DMS153 treated with DMSO at 0.1 percent for 48 hours (cell line): ENCODE data around the gene KAT6B.
A peak's percentile ranks its signal among the peaks of the same experiment; 100 is the strongest.

Experiments
- DNase-seq: peaks from one replicate; lab custom pipeline; 2025; ENCODE audit not compliant: unreplicated experiment; lab: John Stamatoyannopoulos, UW

Gene KAT6B

GRCh38 chr10:74947781-74948401, 121.5 kb downstream of the KAT6B start:
- DNase-seq, result peak; percentile 95

GRCh38 chr10:74949034-74949832, 122.8 kb downstream of the KAT6B start:
- DNase-seq, result no peak

GRCh38 chr10:74949843-74950765, 123.7 kb downstream of the KAT6B start:
- no peak for DNase-seq

- DNase-seq, result no peak
These were observed 126.8 kb downstream of the KAT6B start for GRCh38 chr10:74953214-74953613.

GRCh38 chr10:74955796-74956195, 129.4 kb downstream of the KAT6B start:
- no peak for DNase-seq

- no peak for DNase-seq
These were observed 130.2 kb downstream of the KAT6B start for GRCh38 chr10:74956555-74957111.

- no peak for DNase-seq
These were observed 131.0 kb downstream of the KAT6B start for GRCh38 chr10:74957285-74957961.

- DNase-seq, result no peak
These were observed 131.9 kb downstream of the KAT6B start for GRCh38 chr10:74958316-74958715.

- no peak for DNase-seq
These were observed 134.3 kb downstream of the KAT6B start for GRCh38 chr10:74960670-74961069.

- DNase-seq, result no peak
These were observed 136.1 kb downstream of the KAT6B start for GRCh38 chr10:74962517-74962916.

- DNase-seq, result no peak
These were observed 137.1 kb downstream of the KAT6B start for GRCh38 chr10:74963549-74963948.

GRCh38 chr10:74967911-74968666, 141.7 kb downstream of the KAT6B start:
- peak; percentile 74 for DNase-seq

- DNase-seq, result no peak
These were observed 142.3 kb downstream of the KAT6B start for GRCh38 chr10:74968667-74969061.

GRCh38 chr10:74969093-74969492, 142.7 kb downstream of the KAT6B start:
- no peak for DNase-seq

GRCh38 chr10:74969530-74969929, 143.1 kb downstream of the KAT6B start:
- no peak for DNase-seq

GRCh38 chr10:74973741-74974392, 147.5 kb downstream of the KAT6B start:
- no peak for DNase-seq

GRCh38 chr10:74975758-74976157, 149.4 kb downstream of the KAT6B start:
- DNase-seq, result no peak

GRCh38 chr10:74976565-74976964, 150.2 kb downstream of the KAT6B start:
- no peak for DNase-seq

GRCh38 chr10:74977072-74977471, 150.7 kb downstream of the KAT6B start:
- no peak for DNase-seq
